Retinal pigment epithelial cell (primary cell): ENCODE data around the gene PIEZO2.
A peak's percentile ranks its signal among the peaks of the same experiment; 100 is the strongest.

ENCODE experiments used
- DNase-seq: peaks from one replicate; pipeline ENCODE4 v3.0.0-alpha.2; 2010; ENCODE audit warnings: low read depth
- H3K4me3 ChIP-seq: 2 replicates; pipeline ENCODE4 v1.5.1; 2011; ENCODE audit warnings: mild to moderate bottlenecking, low read length, control low read depth, moderate library complexity
- TF ChIP-seq, protein P1 (sequence below): conservative IDR thresholded peaks from 2 replicates; pipeline ENCODE4 v1.5.1; 2011; ENCODE audit warnings: low read depth, low read length, control low read depth, inconsistent platforms

PIEZO2 gene

DNA sequence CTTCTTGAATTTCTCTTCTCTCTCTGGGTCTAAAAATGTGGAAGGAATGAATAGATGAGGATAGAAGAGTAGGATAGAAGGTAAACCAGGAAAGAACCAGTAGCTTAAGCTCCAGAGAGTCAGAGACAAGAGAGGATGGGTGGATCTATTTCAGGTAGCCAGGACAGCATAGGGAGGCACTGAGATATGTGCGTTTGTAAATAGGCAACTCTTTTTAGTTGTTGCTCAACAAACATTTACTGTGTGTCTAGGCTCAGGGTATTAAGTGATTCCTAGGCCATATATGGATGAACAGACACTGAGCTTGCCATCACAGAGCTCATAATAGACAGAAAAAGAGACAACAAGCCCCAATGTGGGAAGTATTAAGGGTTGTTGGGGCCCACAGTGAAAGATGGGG is 463.1 kb downstream of the PIEZO2 start:
- H3K4me3 ChIP-seq, result no peak overlapping the region
- TF ChIP-seq, protein P1, sequence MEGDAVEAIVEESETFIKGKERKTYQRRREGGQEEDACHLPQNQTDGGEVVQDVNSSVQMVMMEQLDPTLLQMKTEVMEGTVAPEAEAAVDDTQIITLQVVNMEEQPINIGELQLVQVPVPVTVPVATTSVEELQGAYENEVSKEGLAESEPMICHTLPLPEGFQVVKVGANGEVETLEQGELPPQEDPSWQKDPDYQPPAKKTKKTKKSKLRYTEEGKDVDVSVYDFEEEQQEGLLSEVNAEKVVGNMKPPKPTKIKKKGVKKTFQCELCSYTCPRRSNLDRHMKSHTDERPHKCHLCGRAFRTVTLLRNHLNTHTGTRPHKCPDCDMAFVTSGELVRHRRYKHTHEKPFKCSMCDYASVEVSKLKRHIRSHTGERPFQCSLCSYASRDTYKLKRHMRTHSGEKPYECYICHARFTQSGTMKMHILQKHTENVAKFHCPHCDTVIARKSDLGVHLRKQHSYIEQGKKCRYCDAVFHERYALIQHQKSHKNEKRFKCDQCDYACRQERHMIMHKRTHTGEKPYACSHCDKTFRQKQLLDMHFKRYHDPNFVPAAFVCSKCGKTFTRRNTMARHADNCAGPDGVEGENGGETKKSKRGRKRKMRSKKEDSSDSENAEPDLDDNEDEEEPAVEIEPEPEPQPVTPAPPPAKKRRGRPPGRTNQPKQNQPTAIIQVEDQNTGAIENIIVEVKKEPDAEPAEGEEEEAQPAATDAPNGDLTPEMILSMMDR, result no peak
- DNase-seq, result no peak

DNA sequence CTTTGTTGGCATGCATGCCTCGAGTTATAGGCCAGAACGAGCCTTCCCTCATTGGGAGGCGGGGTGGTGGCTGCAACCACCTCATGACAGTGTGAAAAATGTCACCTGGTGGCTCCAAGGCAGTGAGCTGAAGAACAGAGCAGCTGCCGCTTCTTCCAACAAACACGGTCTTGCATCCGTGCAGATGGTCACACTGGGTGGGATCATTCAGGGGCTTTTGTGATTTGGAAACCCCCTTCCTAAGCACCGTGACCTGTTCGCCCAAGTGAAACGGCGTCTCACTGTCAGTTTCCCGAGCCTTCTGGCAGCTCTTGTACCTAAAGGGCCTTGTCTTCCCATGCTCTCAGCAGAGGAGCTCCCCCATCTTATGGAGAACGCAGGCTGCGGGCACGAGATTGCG is 463.9 kb downstream of the PIEZO2 start:
- H3K4me3 ChIP-seq, result no peak overlapping the region
- DNase-seq, result no peak
- TF ChIP-seq, protein P1, result no peak

DNA sequence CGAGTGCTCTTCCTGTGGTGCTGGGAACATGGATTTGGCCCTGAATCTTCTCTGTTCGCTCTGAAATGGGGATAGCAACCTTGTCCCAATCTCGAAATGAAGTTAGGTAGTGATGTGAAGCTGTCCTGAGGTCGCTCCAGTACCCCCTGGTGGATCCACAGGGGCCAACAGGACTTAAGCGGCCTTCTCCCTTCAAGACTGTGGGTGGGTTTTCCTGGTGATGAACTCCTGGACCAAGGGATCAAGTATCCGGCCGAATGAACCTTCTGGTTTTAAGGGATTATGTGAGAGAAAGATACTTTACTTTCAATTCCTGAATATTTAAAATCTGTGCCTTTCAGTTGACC is 467.0 kb downstream of the PIEZO2 start:
- no peak for DNase-seq
- TF ChIP-seq, protein P1, result peak; percentile 8
- H3K4me3 ChIP-seq, result no peak overlapping the region

DNA sequence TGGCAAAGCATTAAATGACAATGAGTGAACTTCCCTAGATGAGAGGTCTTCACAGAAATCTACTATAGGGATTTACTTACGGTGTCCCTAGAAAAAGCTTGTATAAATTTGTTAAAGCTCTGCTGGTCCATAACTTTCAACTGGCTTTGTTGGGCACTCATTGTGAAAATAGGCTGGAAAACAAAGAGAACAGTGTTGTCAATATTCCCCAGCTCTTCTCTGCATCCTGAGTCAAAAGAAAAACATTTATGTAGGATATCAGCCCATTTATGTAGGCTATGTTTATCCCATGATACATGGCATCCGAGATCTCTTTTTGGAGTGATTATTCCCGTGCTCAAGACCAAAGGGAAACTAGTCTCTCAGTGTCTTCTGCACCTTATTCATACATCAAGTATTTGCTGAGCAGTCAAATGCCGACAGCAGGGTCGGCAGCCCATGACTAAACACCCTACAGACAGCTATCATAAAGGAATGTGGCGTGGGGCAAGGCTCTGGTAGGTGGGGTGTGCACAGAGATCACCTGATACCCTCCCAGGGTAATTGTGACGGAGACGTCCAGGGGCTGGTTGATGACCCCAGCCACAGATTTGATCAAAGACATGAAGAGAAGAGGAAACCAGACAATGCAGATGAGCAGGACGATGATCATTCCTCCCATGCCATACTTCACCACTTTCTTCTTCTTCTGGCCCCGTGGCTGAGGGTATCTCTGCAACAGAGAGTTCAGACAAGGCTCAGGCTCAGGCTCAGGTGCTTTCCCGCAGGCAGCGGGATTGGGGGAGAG is 467.6 kb downstream of the PIEZO2 start:
- TF ChIP-seq, protein P1, result no peak
- no peak overlapping the region for H3K4me3 ChIP-seq
- no peak for DNase-seq

DNA sequence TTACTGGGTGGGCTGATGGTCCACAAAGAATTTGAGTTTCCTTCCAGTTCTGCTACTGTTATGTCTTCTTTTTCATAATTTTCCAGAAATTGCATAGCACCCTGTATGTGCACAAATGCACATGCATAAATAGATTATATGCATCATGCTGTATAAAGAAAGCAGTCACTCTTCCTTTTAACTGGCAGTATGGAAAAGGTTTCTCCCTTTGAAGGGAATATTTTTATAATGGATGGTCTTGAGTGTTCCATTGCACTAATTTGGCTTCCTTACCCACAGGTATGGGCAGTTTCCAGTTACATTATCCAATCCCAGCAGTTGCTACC is 469.1 kb downstream of the PIEZO2 start:
- no peak overlapping the region for H3K4me3 ChIP-seq
- TF ChIP-seq, protein P1, result no peak
- no peak for DNase-seq

DNA sequence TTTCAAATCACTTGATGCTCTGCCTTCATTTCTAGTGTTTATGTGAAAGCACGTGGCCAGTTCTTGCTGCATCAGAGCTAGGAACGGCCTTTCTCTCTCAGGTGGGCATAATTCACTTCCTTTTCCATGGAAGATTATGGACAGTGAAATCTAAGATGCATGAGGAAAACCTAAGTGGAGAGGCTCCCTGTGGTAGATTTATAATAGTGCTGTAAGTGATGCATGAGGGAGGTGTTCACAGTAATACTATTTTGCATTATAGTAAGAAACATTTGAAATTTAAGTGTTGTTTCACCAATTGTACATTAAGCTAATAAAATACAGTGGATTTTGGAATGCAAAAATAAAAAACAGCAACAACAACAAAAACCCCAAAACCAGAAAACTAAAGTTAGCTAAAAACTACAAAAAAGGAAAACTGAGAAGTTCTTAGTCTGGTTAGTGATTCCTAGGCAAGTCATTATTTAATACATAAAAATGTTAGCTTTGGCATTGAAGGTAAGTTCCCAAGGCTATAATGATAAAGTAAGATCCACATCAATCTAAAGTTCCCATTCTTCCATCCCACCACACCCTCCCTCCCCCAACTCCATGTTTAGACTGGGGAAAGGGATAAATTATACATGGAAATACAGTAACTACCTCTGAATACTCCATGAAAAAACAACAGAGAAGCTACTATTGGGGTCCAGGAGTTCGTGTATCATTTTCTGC is 469.7 kb downstream of the PIEZO2 start:
- H3K4me3 ChIP-seq, result no peak overlapping the region
- no peak for DNase-seq

More for the DNA sequence above, 469.7 kb downstream of the PIEZO2 start:
- TF ChIP-seq, protein P1, result no peak
